PC-3 (cell line): Measurements from ENCODE around the gene MPHOSPH9. TPM values are rescaled to one million over a fixed set of nuclear protein-coding genes. Genes with fewer than 3 reads are reported as not detected.
"Not testable (repeated sequence)": the region's sequence is repeated elsewhere in the genome, so short reads cannot be mapped to it uniquely, and the experiment has no call there.

Experiments
- ATAC-seq: fragments of 200-7000 bp; cut with Tn5 transposase; 2 replicates; pipeline ENCODE4 v1.9.1; 2020; ENCODE audit warnings: mild to moderate bottlenecking, moderate library complexity
- BruUV-seq: library from RNA; stranded (reverse); fragments of 400-500 nt; replicated peaks from 2 replicates; lab custom pipeline; 2021; lab: Mats Ljungman, UMichigan
- CTCF ChIA-PET: fragments of 300-600 bp; sonication (Branson Sonifier 250); formaldehyde crosslinking; loops from one replicate; lab custom pipeline; 2022; ENCODE audit warnings: antibody characterized with exemption; lab: Charles Lee
- POLR2A ChIA-PET: fragments of 300-600 bp; sonication (Branson Sonifier 250); formaldehyde crosslinking; loops from one replicate; lab custom pipeline; 2022; ENCODE audit warnings: antibody characterized with exemption; ENCODE audit not compliant: unreplicated experiment; lab: Charles Lee
- DNase-seq: peaks from one replicate; pipeline ENCODE4 v3.0.0-alpha.2; 2015
- H2AFZ ChIP-seq: fragments of 300-600 bp; sonication (generic); 2 replicates; pipeline ENCODE4 v1.6.0; 2016; ENCODE audit warnings: antibody characterized with exemption, low read length
- H3F3A ChIP-seq: fragments of 300-600 bp; sonication (generic); one replicate; pipeline ENCODE4 v1.6.0; 2017; ENCODE audit warnings: antibody characterized with exemption, low read length, control low read depth, mild to moderate bottlenecking; ENCODE audit not compliant: unreplicated experiment
- H3K27ac ChIP-seq: fragments of 300-600 bp; sonication (generic); 2 replicates; pipeline ENCODE4 v1.5.1; 2016; ENCODE audit warnings: mild to moderate bottlenecking, low read length
- H3K27me3 ChIP-seq: fragments of 300-600 bp; sonication (generic); 2 replicates; pipeline ENCODE4 v1.6.1; 2016; ENCODE audit warnings: low read length, mixed read lengths
- H3K36me3 ChIP-seq: fragments of 300-600 bp; sonication (generic); 2 replicates; pipeline ENCODE4 v1.6.1; 2016; ENCODE audit warnings: low read depth, mixed run types, low read length, mixed read lengths
- H3K4me1 ChIP-seq: fragments of 300-600 bp; sonication (generic); 2 replicates; pipeline ENCODE4 v1.5.1; 2016; ENCODE audit warnings: low read length; ENCODE audit not compliant: insufficient read depth
- H3K4me2 ChIP-seq: fragments of 300-600 bp; sonication (generic); 2 replicates; pipeline ENCODE4 v1.6.0; 2016; ENCODE audit warnings: low read length
- H3K4me3 ChIP-seq: fragments of 300-600 bp; sonication (generic); 2 replicates; pipeline ENCODE4 v1.5.1; 2016; ENCODE audit warnings: mild to moderate bottlenecking, low read length, mixed read lengths
- H3K79me2 ChIP-seq: fragments of 300-600 bp; sonication (generic); 2 replicates; pipeline ENCODE4 v1.6.1; 2017; ENCODE audit warnings: low read length, mixed read lengths
- H3K9ac ChIP-seq: fragments of 300-600 bp; sonication (generic); 2 replicates; pipeline ENCODE4 v1.6.0; 2016; ENCODE audit warnings: mild to moderate bottlenecking, low read length
- H3K9me2 ChIP-seq: fragments of 300-600 bp; sonication (generic); replicated peaks from 2 replicates; pipeline ENCODE4 v1.6.1; 2016; ENCODE audit warnings: mixed run types, low read length, mixed read lengths
- H3K9me3 ChIP-seq: fragments of 300-600 bp; sonication (generic); 2 replicates; pipeline ENCODE4 v1.6.1; 2016; ENCODE audit warnings: low read length, mixed read lengths
- H4K20me1 ChIP-seq: fragments of 300-600 bp; sonication (generic); 2 replicates; pipeline ENCODE4 v1.6.1; 2016; ENCODE audit warnings: low read length, mixed read lengths
- EZH2 ChIP-seq: fragments of 300-600 bp; sonication (generic); IDR thresholded peaks from one replicate; pipeline ENCODE4 v1.6.1; 2017; ENCODE audit warnings: antibody characterized with exemption, mild to moderate bottlenecking, low read length; ENCODE audit not compliant: unreplicated experiment
- EZH2phosphoT487 ChIP-seq: fragments of 300-600 bp; sonication (generic); IDR thresholded peaks from 2 replicates; pipeline ENCODE4 v1.6.1; 2018; ENCODE audit warnings: mild to moderate bottlenecking, antibody characterized with exemption, low read length, borderline replicate concordance
- intact Hi-C: fragments of 100-400 bp; cut with micrococcal nuclease; formaldehyde crosslinking; loops from 2 replicates; pipeline ENCODE4 v1.9.0; 2023
- total RNA-seq: library from RNA; depleted of rRNA; stranded (reverse); fragments of >200 nt; gene quantifications from 2 replicates; pipeline ENCODE4 v1.2.3, GENCODE V29; 2014
- TF ChIP-seq, protein P1 (sequence below): fragments of 300-600 bp; sonication (generic); conservative IDR thresholded peaks from 2 replicates; pipeline ENCODE4 v1.5.1; 2017; ENCODE audit warnings: antibody characterized with exemption, low read depth, mild to moderate bottlenecking, low read length

MPHOSPH9 gene
- total RNA-seq, 1 experiment from 2014 or later: 42.5 TPM

DNA sequence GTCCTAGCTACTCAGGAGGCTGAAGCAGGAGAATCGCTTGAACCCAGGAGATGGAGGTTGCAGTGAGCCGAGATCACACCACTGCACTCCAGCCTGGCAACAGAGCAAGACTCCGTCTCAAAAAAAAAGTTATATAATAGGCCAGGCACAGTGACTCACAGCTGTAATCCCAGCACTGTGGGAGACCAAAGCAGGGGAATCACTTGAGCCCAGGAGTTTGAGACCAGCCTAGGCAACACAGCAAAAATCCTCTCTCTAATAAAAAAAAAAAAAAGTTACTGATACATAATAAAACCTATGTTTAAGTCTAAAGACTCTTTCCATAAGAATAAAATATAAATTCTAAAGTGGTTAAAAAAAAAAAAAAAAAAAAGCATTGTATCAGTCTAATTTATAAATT, 26.1 kb downstream of the MPHOSPH9 start:
- H3K4me3 ChIP-seq, DNase-seq, H3K4me1 ChIP-seq, H3K9me3 ChIP-seq, CTCF ChIA-PET, H4K20me1 ChIP-seq, BruUV-seq, H3K27ac ChIP-seq, H3K27me3 ChIP-seq, H3K9ac ChIP-seq, H2AFZ ChIP-seq, H3K79me2 ChIP-seq, intact Hi-C loops, H3K9me2 ChIP-seq, H3K4me2 ChIP-seq, ATAC-seq, H3F3A ChIP-seq, POLR2A ChIA-PET: not testable (repeated sequence)
- peaks cover 21% of the 10 kb centered on the region for H3K36me3 ChIP-seq

DNA sequence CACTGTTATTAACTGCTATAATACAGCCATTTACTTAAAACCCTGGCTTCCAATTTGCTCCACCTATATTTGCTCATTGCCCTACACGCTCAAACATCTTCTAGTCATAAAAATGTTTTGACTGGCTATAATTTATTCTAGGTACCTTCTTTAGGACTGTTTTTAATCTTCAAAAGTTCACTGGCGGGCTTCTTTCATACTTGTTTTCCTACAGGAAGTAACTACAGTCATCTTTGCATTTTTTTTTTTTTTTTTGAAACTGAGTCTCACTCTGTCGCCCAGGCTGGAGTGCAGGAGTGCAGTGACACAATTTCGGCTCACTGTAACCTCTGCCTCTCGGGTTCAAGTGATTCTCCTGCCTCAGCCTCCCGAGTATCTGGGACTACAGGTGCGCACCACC, 32.5 kb downstream of the MPHOSPH9 start:
- BruUV-seq: no TSS peak
- Histone ChIP-seq H3K9ac (no peak overlapping the region), H3K4me3 (no peak overlapping the region), H2AFZ (no peak overlapping the region), H3K36me3 (peaks cover 24% of the 10 kb centered on the region), H3K4me1 (no peaks in the 10 kb centered on the region), H4K20me1 (no peaks in the 10 kb centered on the region), H3K9me3 (no peaks in the 10 kb centered on the region), H3F3A (no peaks in the 10 kb centered on the region), H3K27ac (no peak overlapping the region), H3K4me2 (no peak overlapping the region), H3K79me2 (no peaks in the 10 kb centered on the region), H3K9me2 (no peaks in the 10 kb centered on the region), H3K27me3 (no peaks in the 10 kb centered on the region)
- POLR2A ChIA-PET: no interaction called here
- CTCF ChIA-PET: no interaction called here
- ATAC-seq (no peak), DNase-seq (no peak)
- intact Hi-C loops: no loop called here
- TF ChIP-seq, protein P1, sequence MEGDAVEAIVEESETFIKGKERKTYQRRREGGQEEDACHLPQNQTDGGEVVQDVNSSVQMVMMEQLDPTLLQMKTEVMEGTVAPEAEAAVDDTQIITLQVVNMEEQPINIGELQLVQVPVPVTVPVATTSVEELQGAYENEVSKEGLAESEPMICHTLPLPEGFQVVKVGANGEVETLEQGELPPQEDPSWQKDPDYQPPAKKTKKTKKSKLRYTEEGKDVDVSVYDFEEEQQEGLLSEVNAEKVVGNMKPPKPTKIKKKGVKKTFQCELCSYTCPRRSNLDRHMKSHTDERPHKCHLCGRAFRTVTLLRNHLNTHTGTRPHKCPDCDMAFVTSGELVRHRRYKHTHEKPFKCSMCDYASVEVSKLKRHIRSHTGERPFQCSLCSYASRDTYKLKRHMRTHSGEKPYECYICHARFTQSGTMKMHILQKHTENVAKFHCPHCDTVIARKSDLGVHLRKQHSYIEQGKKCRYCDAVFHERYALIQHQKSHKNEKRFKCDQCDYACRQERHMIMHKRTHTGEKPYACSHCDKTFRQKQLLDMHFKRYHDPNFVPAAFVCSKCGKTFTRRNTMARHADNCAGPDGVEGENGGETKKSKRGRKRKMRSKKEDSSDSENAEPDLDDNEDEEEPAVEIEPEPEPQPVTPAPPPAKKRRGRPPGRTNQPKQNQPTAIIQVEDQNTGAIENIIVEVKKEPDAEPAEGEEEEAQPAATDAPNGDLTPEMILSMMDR: no peak
- no peak for TF ChIP-seq EZH2
- TF ChIP-seq EZH2phosphoT487: no peak

DNA sequence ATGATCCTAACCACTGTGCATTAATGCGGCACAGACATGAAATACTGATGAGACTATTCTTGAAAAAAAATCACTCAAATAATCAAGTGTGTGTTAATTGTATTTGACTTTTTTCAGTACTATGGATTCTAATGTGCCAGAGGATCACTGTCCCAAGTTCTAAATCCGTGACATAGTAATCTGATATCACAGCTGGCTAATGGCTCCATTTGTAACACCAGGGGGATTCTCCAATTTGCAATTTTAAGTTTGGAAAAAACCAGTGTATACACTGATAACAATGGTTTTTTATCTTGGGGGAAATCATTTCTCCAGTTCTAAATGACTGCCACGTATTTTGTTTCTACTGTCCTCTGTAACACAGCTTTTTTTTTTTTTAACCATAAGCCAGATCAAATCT, 33.0 kb downstream of the MPHOSPH9 start:
- H3K9me3 ChIP-seq: no peaks in the 10 kb centered on the region
- ChIA-PET POLR2A (no interaction called here), CTCF (no interaction called here)
- no peaks in the 10 kb centered on the region for H4K20me1 ChIP-seq
- H3K9me2 ChIP-seq: no peaks in the 10 kb centered on the region
- BruUV-seq: no TSS peak
- TF ChIP-seq EZH2 (no peak), EZH2phosphoT487 (no peak)
- TF ChIP-seq, protein P1: no peak
- H3K4me2 ChIP-seq: no peak overlapping the region
- no peaks in the 10 kb centered on the region for H3K4me1 ChIP-seq
- no peak overlapping the region for H3K4me3 ChIP-seq
- H3K79me2 ChIP-seq: no peaks in the 10 kb centered on the region
- DNase-seq (no peak), ATAC-seq (no peak)
- H3K27ac ChIP-seq: no peak overlapping the region
- no peak overlapping the region for H3K9ac ChIP-seq
- H3K27me3 ChIP-seq: no peaks in the 10 kb centered on the region
- peaks cover 24% of the 10 kb centered on the region for H3K36me3 ChIP-seq
- intact Hi-C loops: no loop called here
- H2AFZ ChIP-seq: no peak overlapping the region
- H3F3A ChIP-seq: no peaks in the 10 kb centered on the region
